ENCODE results near the gene IGF2R. TPM values are rescaled to one million over a fixed set of nuclear protein-coding genes. Genes with fewer than 3 reads are reported as not detected.

The IGF2R gene
- total RNA-seq, 4 donors from 2014 or later = 48.8 to 106 (median 92.3) TPM

DNA sequence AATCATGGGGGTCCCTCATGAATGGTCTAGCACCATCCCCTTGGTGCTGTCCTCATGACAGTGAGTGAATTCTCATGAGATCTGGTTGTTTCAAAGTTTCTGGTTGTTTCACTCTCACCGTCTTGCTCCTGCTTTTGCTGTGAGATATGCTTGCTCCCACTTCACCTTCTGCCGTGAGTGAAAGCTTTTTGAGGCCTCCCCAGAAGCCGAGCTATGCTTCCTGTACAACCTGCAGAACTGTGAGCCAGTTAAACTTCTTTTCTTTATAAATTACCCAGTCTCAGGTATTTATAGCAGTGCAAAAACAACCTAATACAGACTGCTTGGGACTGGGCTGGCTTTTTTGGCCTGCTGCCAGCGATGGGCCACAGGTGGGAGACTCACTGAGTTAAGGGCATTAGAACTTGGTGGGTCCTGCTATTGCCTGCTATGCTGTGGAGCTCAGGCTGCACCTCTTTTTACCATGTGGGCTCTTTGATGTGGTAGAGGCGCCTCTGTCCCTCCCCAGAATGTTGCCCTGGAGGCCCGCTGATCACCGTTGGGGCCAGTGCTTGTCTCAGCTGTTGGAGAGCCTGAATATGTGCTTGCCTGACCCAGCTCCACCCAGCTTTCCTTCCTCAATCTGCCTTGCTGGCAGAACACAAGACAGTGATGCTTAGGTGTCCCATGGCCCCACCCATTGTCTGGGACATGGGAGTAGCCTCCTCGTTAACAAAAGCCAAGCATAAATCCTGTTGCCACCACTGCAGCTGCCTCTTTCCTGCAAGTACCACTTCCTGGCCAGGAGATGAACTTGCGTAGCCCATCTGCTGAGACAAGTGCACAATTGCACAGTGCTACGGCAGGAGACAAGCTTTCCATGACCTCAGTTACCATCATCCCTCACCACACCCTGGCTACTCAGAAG, 47.1 kb downstream of the IGF2R start:
- Histone ChIP-seq H3K9me3 (no peaks in the 10 kb centered on the region), H3K36me3 (peaks cover 0 to 10% (median 3%) of the 10 kb centered on the region in 4 donors), H3K4me3 (no peak overlapping the region), H3K27me3 (no peaks in the 10 kb centered on the region), H3K4me1 (peaks cover 0 to 16% (median 9%) of the 10 kb centered on the region in 4 donors), H3K27ac (no peak overlapping the region)
- intact Hi-C loops (cut with DNase I; ENCODE audit: low total_unique reads) = no loop called here
- 80 to 100% methylated on average over 1 to 10 of the region's 10 CpGs for WGBS, 2 donors (ENCODE audit: low coverage in 1 of 2)
- TF ChIP-seq, protein P1, sequence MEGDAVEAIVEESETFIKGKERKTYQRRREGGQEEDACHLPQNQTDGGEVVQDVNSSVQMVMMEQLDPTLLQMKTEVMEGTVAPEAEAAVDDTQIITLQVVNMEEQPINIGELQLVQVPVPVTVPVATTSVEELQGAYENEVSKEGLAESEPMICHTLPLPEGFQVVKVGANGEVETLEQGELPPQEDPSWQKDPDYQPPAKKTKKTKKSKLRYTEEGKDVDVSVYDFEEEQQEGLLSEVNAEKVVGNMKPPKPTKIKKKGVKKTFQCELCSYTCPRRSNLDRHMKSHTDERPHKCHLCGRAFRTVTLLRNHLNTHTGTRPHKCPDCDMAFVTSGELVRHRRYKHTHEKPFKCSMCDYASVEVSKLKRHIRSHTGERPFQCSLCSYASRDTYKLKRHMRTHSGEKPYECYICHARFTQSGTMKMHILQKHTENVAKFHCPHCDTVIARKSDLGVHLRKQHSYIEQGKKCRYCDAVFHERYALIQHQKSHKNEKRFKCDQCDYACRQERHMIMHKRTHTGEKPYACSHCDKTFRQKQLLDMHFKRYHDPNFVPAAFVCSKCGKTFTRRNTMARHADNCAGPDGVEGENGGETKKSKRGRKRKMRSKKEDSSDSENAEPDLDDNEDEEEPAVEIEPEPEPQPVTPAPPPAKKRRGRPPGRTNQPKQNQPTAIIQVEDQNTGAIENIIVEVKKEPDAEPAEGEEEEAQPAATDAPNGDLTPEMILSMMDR (IDR thresholded peaks at IDR 0.05) = no peak
- no peak for TF ChIP-seq EP300 (IDR thresholded peaks at IDR 0.05; ENCODE audit: low read depth)
- TF ChIP-seq POLR2AphosphoS5 (IDR thresholded peaks at IDR 0.05) = no peak
- TF ChIP-seq POLR2A (IDR thresholded peaks at IDR 0.05) = no peak
- DNase-seq = no peak
- in situ Hi-C loops (cut with MboI; ENCODE audit: low pct_ligation_motif_present in 1 of 4, low pct_unique_long_range_greater_than_20kb in 1 of 4, low sequenced_read_pairs in 3 of 4) = no loop called here

DNA sequence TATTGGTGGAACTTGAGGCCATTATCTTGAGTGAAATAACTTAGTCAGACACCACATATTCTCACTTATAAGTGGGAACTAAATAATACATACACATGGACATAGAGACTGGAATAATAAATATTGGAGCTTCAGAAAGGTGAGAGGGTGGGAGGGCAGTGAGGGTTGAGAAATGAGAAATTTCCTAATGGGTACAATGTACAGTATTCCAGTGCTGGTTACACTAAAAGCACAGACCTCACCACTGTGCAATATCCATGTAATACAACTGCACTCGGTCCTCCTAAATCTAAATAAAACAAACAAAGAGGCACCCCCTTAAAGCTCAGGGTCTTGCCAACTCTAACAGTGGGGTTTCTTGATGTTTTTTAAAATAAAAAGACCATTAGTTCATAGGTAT, 53.2 kb downstream of the IGF2R start:
- in situ Hi-C loops (cut with MboI; ENCODE audit: low pct_ligation_motif_present in 1 of 4, low pct_unique_long_range_greater_than_20kb in 1 of 4, low sequenced_read_pairs in 3 of 4) = no loop called here
- Histone ChIP-seq H3K36me3 (peaks cover 0 to 19% (median 6%) of the 10 kb centered on the region in 4 donors), H3K4me1 (no peaks in the 10 kb centered on the region), H3K4me3 (no peak overlapping the region), H3K27me3 (no peaks in the 10 kb centered on the region), H3K27ac (no peak overlapping the region), H3K9me3 (no peaks in the 10 kb centered on the region)
- TF ChIP-seq POLR2AphosphoS5 (IDR thresholded peaks at IDR 0.05) (no peak), EP300 (IDR thresholded peaks at IDR 0.05; ENCODE audit: low read depth) (no peak), POLR2A (IDR thresholded peaks at IDR 0.05) (no peak)
- TF ChIP-seq, protein P1 (IDR thresholded peaks at IDR 0.05) = no peak
- no peak for DNase-seq
- 88 to 100% methylated on average over 1 of the region's 1 CpG for WGBS, 2 donors (ENCODE audit: low coverage in 1 of 2)
- intact Hi-C loops (cut with DNase I; ENCODE audit: low total_unique reads) = no loop called here

DNA sequence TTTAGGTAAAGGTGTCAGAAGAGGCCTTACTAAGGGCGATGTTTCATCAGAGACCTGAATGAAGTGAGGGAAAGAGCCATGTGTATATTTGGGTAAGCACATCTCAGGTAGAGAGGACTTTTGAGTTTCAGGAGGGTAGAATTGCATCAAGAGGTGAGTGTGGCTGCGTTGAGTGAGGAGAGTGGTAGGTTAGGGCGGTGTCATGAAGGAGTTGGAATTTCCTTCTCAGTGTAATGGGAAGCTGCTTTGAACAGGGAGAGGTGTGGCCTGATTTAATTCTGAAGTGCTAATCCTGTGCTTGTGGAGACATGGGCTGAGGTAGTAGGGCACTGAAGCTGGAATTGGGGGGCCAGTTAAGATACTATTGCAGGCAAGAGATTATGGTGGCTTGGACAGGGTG, 53.9 kb downstream of the IGF2R start:
- intact Hi-C loops (cut with DNase I; ENCODE audit: low total_unique reads) (no loop called here), in situ Hi-C loops (cut with MboI; ENCODE audit: low pct_ligation_motif_present in 1 of 4, low pct_unique_long_range_greater_than_20kb in 1 of 4, low sequenced_read_pairs in 3 of 4) (no loop called here)
- TF ChIP-seq EP300 (IDR thresholded peaks at IDR 0.05; ENCODE audit: low read depth) (no peak), POLR2AphosphoS5 (IDR thresholded peaks at IDR 0.05) (no peak), POLR2A (IDR thresholded peaks at IDR 0.05) (no peak)
- TF ChIP-seq, protein P1 (IDR thresholded peaks at IDR 0.05) = no peak
- Histone ChIP-seq H3K4me1 (no peaks in the 10 kb centered on the region), H3K4me3 (no peak overlapping the region), H3K36me3 (peaks cover 0 to 21% (median 8%) of the 10 kb centered on the region in 4 donors), H3K27ac (no peak overlapping the region), H3K9me3 (no peaks in the 10 kb centered on the region), H3K27me3 (no peaks in the 10 kb centered on the region)
- DNase-seq = no peak
- 81% methylated on average over 3 of the region's 3 CpGs; no CpG with 5 or more reads in 1 of the 2 donors for WGBS, 2 donors (ENCODE audit: low coverage in 1 of 2)

DNA sequence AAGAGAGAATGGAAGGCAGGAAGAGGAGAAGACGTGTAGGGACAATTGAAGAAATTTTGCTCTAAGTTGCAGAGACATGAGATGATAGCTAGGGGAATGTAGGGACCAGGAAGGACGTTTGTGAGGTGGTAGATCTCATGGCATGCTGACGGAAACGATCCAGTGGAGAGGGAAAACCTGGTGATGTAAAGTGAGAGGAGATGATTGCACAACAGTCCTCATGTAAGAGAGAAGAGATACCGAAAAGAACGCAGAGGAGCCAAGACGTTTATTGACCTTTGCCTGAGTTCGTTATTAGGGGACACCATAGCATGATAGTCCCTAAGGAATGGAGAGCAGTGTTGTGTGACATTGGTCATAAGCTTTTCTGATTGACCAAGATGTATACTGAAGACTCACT, 55.3 kb downstream of the IGF2R start:
- Histone ChIP-seq H3K27me3 (no peaks in the 10 kb centered on the region), H3K9me3 (no peaks in the 10 kb centered on the region), H3K27ac (no peak overlapping the region), H3K4me3 (no peak overlapping the region), H3K4me1 (no peaks in the 10 kb centered on the region), H3K36me3 (peaks cover 0 to 21% (median 9%) of the 10 kb centered on the region in 4 donors)
- 94 to 95% methylated on average over 8 of the region's 8 CpGs for whole genome bisulfite sequencing, 2 donors (ENCODE audit: low coverage in 1 of 2)
- in situ Hi-C loops (cut with MboI; ENCODE audit: low pct_ligation_motif_present in 1 of 4, low pct_unique_long_range_greater_than_20kb in 1 of 4, low sequenced_read_pairs in 3 of 4) = no loop called here
- TF ChIP-seq EP300 (IDR thresholded peaks at IDR 0.05; ENCODE audit: low read depth) (no peak), POLR2A (IDR thresholded peaks at IDR 0.05) (no peak), POLR2AphosphoS5 (IDR thresholded peaks at IDR 0.05) (no peak)
- TF ChIP-seq, protein P1 (IDR thresholded peaks at IDR 0.05) = no peak
- intact Hi-C loops (cut with DNase I; ENCODE audit: low total_unique reads) = no loop called here
- no peak for DNase-seq
